Epithelial cell of umbilical artery (primary cell): Measurements from ENCODE around the gene THOC5. TPM values are rescaled to one million over a fixed set of nuclear protein-coding genes. Genes with fewer than 3 reads are reported as not detected.

Source experiments
- total RNA-seq: library from RNA; depleted of rRNA; stranded (reverse); fragments of >200 nt; gene quantifications from 2 replicates; pipeline ENCODE4 v1.2.3, GENCODE V29; 2014

THOC5 gene
- total RNA-seq = 52.0 and 52.4 TPM in 2 replicates

DNA sequence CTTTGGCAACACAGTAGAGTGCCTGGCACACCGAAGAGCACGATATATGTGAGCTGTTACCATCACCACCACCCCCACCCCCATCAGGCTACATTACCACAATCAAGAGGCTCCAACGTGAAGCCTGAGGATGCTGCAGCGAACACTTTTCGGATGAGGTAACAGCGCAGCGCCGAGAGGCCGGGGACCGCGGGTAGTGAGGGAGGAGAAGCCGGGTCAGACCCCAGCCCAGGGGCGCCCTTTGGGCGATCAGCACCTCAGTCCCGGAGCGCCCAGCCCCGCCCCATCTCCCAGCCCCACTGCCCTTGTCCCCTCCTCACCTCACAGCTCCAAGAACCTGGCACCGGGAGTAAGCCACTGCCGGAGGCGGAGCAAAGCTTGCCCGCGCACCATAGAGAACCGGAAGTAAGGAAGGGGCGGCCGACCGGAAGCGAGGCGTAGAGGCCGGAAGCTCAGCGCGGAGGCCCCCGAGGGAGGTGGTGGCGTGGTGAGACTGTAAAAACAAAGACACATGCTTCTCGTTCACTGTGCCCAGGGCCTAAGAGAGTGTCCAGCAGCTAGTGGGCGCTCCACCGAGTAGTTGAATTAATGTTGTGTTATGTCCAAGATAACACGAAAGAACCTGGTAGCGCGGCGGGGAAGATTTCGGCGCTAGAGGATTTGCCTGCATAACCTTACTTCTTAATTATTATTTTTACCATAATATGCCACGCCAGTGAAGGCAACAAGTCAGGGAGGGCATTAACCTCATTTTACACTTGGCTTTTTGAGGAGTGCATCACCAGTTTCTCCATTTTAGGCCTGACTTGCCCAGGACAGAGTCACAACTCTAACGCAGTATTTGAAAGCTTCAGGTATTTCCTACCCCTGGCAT lies at the start of gene THOC5:
THOC5 (minus strand) TSS at position 407 of the 874 bp plus-strand sequence. CDS start 4,610 bp downstream, outside the sequence.

DNA sequence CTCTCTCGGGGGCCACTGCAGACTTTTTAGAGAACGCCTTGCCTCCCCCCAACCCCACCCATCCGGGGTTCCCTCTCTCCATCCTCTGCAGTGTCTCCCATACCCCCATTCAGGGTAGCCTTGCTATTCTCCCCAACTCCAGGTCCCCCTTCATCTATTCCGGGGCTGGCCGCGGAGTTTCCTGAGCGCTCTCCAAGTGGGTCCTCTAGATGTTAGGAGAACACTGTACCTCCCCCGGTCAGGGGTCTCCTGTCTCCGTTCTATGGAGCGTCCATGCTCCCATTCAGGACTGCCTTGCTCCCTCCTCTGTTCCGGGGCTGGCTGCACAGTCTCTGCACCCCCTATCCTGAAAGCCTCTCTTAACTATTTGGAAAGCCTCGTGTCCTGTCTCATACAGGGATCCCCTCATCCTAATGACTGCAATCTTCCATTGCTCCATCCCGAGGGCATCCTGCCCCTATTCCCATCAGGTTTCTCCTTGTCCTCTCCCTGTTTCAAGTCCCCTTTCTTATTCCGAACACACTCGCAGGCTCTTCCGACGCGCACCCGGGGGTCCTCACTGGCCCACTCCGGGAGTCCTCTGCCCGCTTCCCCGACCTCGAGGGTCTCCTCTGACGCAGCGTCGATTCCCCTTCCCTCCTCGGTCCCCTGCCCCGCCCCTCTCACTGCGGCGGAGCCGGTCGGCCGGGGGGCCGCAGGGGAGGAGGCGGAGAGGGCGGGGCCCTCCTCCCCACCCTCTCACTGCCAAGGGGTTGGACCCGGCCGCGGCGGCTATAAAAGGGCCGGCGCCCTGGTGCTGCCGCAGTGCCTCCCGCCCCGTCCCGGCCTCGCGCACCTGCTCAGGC lies 73.9 kb downstream of the THOC5 start, which contains the start of gene NEFH:
NEFH (plus strand) TSS at position 802 of the 845 bp plus-strand sequence. CDS start 45 bp downstream, outside the sequence.

Other genes with a start within 250 kb of the THOC5 start
- 16.3 and 20.5 TPM in 2 replicates for gene GAS2L1, start 247.1 kb downstream of the THOC5 start, total RNA-seq
- 0.61 and 2.9 TPM in 2 replicates for gene RASL10A, start 238.1 kb downstream of the THOC5 start, total RNA-seq
- gene AP1B1, start 165.2 kb downstream of the THOC5 start, total RNA-seq = 94.5 and 121 TPM in 2 replicates
- not detected in 2 replicates for gene RFPL1, start 115.2 kb downstream of the THOC5 start, total RNA-seq
- gene NEFH, start 73.5 kb downstream of the THOC5 start, total RNA-seq = 0.97 and 1.1 TPM in 2 replicates
- gene NIPSNAP1, start 27.4 kb upstream of the THOC5 start, total RNA-seq = 53.6 and 66.9 TPM in 2 replicates
- 88.0 and 111 TPM in 2 replicates for gene NF2, start 49.9 kb upstream of the THOC5 start, total RNA-seq
- not detected in 2 replicates for gene CABP7, start 166.2 kb upstream of the THOC5 start, total RNA-seq
- gene ZMAT5, start 213.2 kb upstream of the THOC5 start, total RNA-seq = 19.6 and 21.4 TPM in 2 replicates
- gene UQCR10, start 213.6 kb upstream of the THOC5 start, total RNA-seq = 39.4 and 70.5 TPM in 2 replicates